Activated B cell treated with CpG ODN at 0.5 μM for 24 hours (primary cell): ENCODE data around the gene TMEM213. TPM values are rescaled to one million over a fixed set of nuclear protein-coding genes. Genes with fewer than 3 reads are reported as not detected.

Experiments used
- ATAC-seq: fragments of 200-7000 bp; cut with Tn5 transposase; one replicate; pipeline ENCODE4 v1.10.0; 2021; ENCODE audit warnings: low read depth, mild to moderate bottlenecking, moderate library complexity
- CTCF ChIA-PET: fragments of 350-600 bp; sonication (Branson Sonifier 250); formaldehyde crosslinking; loops from one replicate; lab custom pipeline; 2021; ENCODE audit warnings: antibody characterized with exemption; lab: Charles Lee
- POLR2A ChIA-PET: fragments of 350-600 bp; sonication (Branson Sonifier 250); formaldehyde crosslinking; loops from one replicate; lab custom pipeline; 2021; ENCODE audit warnings: antibody characterized with exemption; lab: Charles Lee
- DNase-seq: peaks from one replicate; pipeline ENCODE4 v3.0.0; 2022
- H3K27ac Mint-ChIP-seq: one replicate; pipeline ENCODE4 v1.8.0; 2020; ENCODE audit warnings: mixed read lengths
- H3K27me3 Mint-ChIP-seq: one replicate; pipeline ENCODE4 v1.8.0; 2021; ENCODE audit warnings: mixed read lengths
- H3K36me3 Mint-ChIP-seq: one replicate; pipeline ENCODE4 v1.8.0; 2021; ENCODE audit warnings: low read depth, mixed read lengths
- H3K4me1 Mint-ChIP-seq: one replicate; pipeline ENCODE4 v1.8.0; 2021; ENCODE audit warnings: mixed read lengths
- H3K4me3 Mint-ChIP-seq: one replicate; pipeline ENCODE4 v1.8.0; 2020; ENCODE audit warnings: mild to moderate bottlenecking, mixed read lengths
- H3K9me3 Mint-ChIP-seq: one replicate; pipeline ENCODE4 v1.8.0; 2020; ENCODE audit warnings: mixed read lengths
- CTCF ChIP-seq: fragments of 200-600 bp; IDR thresholded peaks from one replicate; pipeline ENCODE4 v1.8.0; 2022; ENCODE audit warnings: antibody characterized with exemption, mild to moderate bottlenecking
- intact Hi-C: fragments of 100-400 bp; cut with micrococcal nuclease; formaldehyde crosslinking; loops from one replicate; pipeline ENCODE4 v1.15.1; 2024
- total RNA-seq: library from RNA; stranded (reverse); gene quantifications from 2 replicates; pipeline ENCODE4 v1.2.3, GENCODE V29; 2022

Gene TMEM213
- total RNA-seq, 1 donor from 2014 or later: not detected

DNA sequence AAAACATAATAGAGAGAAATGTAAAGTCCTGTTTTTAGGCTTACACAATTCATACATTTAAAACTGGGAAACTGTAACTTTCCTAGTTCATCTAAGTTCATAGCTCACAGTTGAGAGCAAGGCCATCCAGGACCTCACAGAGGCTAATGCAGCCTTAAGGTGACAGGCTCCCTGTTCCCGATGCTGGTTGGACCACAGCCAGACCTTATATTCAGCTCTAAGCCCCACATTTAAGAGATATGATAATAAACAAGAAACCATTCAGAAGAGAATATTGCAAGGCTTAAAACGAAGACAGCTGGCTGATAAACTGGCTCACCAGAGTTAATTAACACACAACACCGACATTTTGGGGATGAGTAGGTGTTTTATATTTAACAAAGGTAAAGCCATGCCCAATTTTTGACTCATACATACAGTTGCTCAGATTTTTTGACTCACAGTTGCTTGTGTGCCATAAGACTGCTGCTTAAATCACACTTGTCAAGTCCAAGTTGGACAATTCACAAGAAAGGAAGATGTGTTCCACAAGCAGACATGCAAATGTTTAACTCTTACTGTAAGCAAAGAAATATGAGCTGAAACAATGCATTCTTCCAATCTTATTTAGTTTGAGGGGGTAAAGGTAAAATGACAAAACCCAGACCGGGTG lies 41.1 kb upstream of the TMEM213 start:
- Mint-ChIP-seq H3K4me1 (no peaks in the 10 kb centered on the region), H3K9me3 (no peaks in the 10 kb centered on the region), H3K27ac (no peak overlapping the region), H3K27me3 (peaks cover 4% of the 10 kb centered on the region), H3K4me3 (no peak overlapping the region), H3K36me3 (no peaks in the 10 kb centered on the region)
- intact Hi-C loops: no loop called here
- ChIA-PET CTCF (interaction anchor here (1.1 kb wide), 1 partner anchor 18 kb away, joined by 3 read pairs; no protein-coding TSS in a partner anchor), POLR2A (no interaction called here)
- ATAC-seq (no peak), DNase-seq (no peak)
- no peak for TF ChIP-seq CTCF

DNA sequence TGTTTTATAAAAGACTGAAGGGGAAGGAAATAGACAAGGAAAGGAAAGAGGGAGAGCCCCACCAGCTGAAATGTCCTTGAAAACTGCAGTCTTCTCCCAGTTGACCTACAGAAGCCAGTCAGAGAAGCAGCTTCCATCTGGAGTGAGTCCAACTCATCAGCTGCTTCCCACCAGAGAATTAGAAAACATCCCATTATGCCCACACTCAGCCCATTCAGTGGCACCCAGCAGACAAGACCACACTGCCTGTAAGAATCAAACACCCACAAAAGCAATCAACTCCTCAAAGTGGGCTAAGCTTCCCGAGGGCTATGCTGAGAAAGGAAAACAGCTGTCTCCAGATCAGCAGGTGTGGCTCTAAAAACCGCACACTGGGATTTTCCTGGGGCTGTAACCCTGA lies 29.6 kb upstream of the TMEM213 start:
- H3K4me1 Mint-ChIP-seq: no peaks in the 10 kb centered on the region
- ATAC-seq (no peak), DNase-seq (no peak)
- TF ChIP-seq CTCF: no peak
- H3K36me3 Mint-ChIP-seq: no peaks in the 10 kb centered on the region
- CTCF ChIA-PET: no interaction called here
- POLR2A ChIA-PET: no interaction called here
- intact Hi-C loops: no loop called here
- H3K9me3 Mint-ChIP-seq: no peaks in the 10 kb centered on the region
- H3K4me3 Mint-ChIP-seq: no peak overlapping the region
- no peak overlapping the region for H3K27ac Mint-ChIP-seq
- H3K27me3 Mint-ChIP-seq: no peaks in the 10 kb centered on the region

DNA sequence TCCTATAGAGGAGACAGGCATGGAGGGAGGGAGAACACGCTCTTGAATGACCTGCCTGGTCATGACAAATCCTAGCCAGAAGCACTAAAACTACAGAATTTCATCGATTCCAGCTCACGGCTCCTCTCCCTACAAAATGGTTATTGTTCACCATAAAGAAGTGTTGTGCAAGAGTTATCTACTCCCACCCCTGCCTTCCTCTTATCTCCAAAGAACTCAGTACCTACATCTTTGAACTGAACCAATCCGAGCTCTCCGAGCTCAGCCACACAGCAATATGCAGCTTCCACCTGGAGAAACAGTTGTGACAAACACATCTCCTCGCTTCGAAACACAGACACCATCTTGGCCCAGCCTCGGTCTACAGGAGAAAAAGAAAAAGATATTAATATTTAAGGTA lies 26.9 kb upstream of the TMEM213 start:
- POLR2A ChIA-PET: no interaction called here
- Mint-ChIP-seq H3K4me1 (no peaks in the 10 kb centered on the region), H3K4me3 (no peak overlapping the region), H3K9me3 (no peaks in the 10 kb centered on the region), H3K27me3 (no peaks in the 10 kb centered on the region), H3K27ac (no peak overlapping the region), H3K36me3 (no peaks in the 10 kb centered on the region)
- no peak for TF ChIP-seq CTCF
- CTCF ChIA-PET: no interaction called here
- ATAC-seq: no peak
- no peak for DNase-seq
- intact Hi-C loops: no loop called here

DNA sequence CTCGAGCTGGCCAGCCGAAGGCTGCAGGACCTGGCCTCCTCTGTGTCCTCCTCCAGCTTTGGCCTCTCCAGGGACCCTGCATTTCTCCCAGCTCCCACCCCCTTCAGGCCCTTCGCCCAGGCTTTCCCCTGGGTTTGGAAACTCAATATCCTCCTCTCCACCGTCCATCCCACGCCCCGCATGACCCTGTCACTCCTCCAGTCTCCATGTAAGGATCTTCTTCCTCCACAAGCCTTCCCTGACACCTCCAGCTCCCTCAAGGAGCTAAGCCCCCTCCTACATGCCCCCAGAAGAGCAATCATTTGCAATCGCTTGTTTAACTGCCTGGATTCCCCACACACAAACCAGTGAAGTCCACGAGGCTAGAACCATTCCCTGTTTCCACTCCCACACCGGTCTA lies 24.6 kb upstream of the TMEM213 start:
- Mint-ChIP-seq H3K4me3 (no peak overlapping the region), H3K4me1 (no peaks in the 10 kb centered on the region), H3K36me3 (no peaks in the 10 kb centered on the region), H3K9me3 (no peaks in the 10 kb centered on the region), H3K27ac (no peak overlapping the region), H3K27me3 (no peaks in the 10 kb centered on the region)
- DNase-seq (no peak), ATAC-seq (no peak)
- POLR2A ChIA-PET: no interaction called here
- intact Hi-C loops: no loop called here
- CTCF ChIA-PET: no interaction called here
- no peak for TF ChIP-seq CTCF

DNA sequence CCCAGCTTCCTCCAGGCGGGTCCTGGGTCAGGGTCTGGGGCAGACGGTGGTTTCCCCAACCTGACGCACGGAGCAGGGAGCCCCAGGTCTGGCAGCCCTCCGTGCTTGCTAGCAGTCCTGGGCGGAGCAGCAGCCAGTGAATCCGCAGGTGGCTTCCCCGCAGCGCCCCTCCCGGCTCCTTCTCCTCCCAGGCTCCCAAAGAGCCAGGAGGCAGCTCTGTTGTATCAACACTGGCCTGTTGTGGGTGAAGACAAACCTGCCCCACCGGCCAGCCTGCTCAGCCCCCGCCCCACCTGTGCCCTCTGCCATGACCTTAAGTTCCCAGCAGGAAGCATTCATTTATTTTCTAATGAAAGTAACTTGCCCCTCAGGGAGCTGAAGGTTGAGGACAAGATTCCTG lies 24.0 kb upstream of the TMEM213 start:
- Mint-ChIP-seq H3K9me3 (no peaks in the 10 kb centered on the region), H3K4me3 (no peak overlapping the region), H3K36me3 (no peaks in the 10 kb centered on the region), H3K27ac (no peak overlapping the region), H3K27me3 (no peaks in the 10 kb centered on the region), H3K4me1 (no peaks in the 10 kb centered on the region)
- DNase-seq (no peak), ATAC-seq (no peak)
- POLR2A ChIA-PET: no interaction called here
- CTCF ChIA-PET: no interaction called here
- intact Hi-C loops: no loop called here
- no peak for TF ChIP-seq CTCF
